T-helper 9 cell (primary cell): ENCODE data around the gene ABHD1.
"Not testable (repeated sequence)": the region's sequence is repeated elsewhere in the genome, so short reads cannot be mapped to it uniquely, and the experiment has no call there.

ENCODE experiments used
- DNase-seq: peaks from one replicate; pipeline ENCODE4 v3.0.0-alpha.2; 2020

ABHD1 gene

DNA sequence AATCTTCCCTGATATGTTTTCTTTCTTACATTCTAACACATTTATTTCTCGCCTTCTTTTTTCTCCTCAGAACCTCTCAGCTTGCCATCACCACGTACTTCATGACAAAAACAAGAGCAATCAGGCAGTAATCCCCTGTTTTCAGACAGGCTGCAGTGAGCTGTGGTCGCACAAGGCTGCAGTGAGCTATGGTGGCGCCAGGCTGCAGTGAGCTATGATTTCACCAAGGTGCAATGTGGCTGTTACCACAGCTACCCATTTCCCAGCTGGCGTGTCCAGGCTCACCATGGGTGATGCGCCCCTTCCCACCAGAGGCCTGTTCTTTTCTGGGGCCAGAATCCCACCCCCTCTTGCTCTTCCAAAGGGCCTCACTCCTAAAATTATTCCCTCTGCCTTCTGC lies 51.0 kb downstream of the ABHD1 start:
- no peak for DNase-seq

DNA sequence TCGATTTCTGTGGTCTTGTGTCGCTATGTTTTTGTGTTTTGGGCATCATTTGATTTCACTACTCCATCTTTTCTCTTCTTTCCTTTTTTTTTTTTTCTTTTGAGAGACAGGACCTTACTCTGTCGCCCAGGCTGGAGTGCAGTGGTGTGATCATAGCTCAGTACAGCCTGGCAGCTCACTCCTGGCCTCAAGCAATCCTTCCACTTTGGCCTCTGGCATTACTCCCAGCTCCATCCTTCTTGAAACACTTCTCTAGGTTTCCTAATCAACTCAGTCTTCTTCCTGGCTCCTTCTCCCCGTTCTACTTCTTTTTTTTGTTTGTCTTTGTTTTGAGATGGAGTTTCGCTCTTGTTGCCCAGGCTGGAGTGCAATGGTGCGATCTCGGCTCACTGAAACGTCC lies 51.7 kb downstream of the ABHD1 start:
- no peak for DNase-seq

- DNase-seq, result not testable (repeated sequence)
These were observed 52.2 kb downstream of the ABHD1 start for GRCh38 chr2:27175781-27176180.

- DNase-seq, result no peak
These were observed 54.1 kb downstream of the ABHD1 start for GRCh38 chr2:27177441-27178351.

DNA sequence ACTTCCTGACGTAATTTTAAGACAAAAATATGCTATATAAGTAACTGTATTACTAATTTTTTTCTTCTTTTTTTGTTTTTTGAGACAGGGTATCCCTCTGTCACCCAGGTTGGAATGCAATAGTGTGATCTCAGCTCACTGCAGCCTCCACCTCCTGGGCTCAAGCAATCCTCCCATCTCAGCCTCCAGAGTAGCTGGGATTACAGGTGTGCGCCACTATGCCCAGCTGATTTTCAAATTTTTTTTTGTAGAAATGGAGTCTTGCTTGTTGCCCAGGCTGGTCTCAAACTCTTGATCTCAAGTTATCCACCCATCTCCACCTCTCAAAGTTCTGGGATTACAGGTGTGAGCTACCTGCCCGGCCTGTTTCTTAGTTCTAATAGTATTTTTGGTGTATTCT lies 54.9 kb downstream of the ABHD1 start:
- no peak for DNase-seq

DNA sequence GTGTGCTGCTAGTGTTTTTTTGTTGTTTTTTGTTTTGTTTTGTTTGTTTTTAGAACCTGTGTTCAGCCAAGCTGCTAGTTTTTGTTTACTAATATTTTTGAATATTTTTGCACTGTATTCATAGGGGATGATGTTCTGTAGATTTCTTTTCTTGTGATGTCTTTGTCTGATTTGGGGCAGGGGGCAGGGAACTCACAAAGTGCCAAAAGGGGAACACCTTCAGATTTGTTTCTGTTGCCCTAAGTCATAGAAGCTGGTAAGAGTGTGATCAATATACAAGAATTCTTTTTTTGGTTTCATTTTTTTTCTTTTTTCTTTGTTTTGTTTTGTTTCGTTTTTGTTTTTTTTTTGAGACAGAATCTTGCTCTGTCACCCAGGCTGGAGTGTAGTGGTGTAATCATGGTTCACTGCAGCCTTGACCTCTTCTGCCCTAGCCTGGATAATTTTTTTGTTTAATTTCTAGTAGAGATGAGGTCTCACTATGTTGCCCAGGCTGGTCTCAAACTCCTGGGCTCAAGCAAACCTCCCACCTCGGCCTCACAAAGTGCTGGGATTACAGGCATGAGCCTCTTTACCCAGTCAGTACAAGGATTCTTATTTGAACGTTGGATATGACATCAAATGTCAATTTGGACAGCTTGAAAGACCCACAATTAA lies 55.9 kb downstream of the ABHD1 start:
- no peak for DNase-seq
